GM10847 (cell line): ENCODE results near the gene P2RY12.

Experiments used
- POLR2A ChIP-seq: IDR thresholded peaks from 2 replicates; pipeline ENCODE4 v1.6.1; 2011; ENCODE audit not compliant: insufficient read length; ENCODE audit errors: extremely low read depth

The P2RY12 gene

DNA sequence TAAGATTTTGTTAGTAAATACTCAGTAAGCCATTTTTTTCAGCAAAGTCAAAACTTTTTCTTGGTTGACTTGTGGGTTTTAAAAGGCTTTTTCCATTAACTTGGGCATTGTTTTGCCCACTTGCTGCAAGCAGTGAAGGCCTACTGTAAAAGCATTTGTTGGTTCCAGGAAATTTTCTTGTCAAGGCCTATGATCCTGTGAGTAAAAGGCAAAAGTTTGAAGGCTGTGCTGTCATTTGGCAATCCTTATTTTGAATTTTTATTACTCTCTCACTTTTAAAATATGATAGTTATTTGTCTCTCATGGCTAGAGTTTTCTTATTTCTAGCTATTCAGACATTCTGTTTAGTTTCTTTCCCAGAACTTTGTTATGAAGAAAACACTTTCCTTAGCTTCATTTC, 13.0 kb downstream of the P2RY12 start:
- TF ChIP-seq POLR2A, result no peak

DNA sequence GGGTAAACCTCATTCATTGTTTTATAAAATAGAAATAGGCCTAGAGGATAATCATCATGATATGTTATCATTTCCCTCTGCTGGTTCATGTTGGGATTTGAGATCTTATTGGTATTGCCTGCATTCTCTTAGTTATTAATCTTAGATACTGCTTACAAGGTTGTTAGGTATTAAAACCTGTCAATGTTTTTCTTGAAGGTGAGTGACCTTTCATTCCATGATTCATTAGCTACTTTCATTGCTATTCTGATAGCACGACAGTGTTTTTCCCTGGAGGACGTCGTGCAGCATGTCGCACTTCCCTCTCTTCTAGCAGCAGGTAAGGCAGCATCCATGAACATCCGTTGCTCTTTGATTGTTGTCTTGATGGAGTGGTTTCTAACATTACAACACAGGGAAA, 17.1 kb downstream of the P2RY12 start:
- no peak for TF ChIP-seq POLR2A

GRCh38 chr3:151366993-151367392, 17.6 kb downstream of the P2RY12 start:
- no peak for TF ChIP-seq POLR2A

- no peak for TF ChIP-seq POLR2A
Observed at GRCh38 chr3:151362751-151363174, 21.8 kb downstream of the P2RY12 start.

DNA sequence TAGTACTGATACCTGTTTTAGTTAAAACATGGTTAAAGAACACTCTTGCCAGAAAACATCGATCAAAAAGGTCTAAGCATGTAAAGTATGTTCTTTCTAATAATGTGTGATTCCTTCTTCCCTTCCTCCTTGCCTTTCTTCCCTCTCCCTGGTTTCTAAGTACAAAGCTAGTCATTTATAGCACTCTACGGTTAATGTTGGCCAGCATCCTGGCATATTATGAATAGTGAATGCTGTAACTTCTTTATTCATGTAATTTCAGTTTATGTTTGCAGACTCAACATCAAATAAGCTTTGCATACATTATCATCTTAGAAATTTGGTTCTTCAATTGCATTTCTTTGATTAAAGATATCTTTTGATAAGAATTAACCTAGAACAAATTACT, 27.1 kb downstream of the P2RY12 start:
- TF ChIP-seq POLR2A, result no peak

DNA sequence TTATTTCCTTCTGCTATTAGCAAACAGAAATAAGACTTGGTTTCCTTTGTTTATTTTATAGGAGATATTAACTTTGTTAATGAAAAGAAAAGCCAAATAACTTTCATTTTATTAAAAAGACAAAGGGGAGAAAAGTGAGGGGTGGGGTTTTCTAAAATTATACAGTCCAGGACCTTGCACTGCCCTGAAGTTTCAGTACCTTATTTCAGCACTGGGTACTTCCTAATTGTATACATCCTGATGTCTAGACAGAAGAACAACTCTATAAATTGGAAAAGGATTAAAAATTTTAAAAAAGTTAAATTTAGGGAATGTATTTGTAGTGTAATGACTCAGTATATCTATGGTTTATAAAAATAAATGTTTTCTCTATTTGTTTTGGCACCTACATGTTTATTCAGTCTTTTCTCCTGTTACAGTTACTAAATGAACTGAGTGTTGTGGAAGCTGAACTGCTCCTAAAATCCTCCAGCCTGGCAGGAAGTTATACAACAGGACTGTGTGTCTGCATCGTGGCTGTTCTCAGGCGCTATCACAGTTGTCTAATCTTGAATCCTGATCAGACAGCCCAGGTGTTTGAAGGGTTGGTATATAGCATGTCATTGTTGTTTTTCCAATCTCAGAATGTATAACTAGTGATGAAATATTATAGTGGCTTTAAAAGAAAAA, 27.6 kb downstream of the P2RY12 start:
- TF ChIP-seq POLR2A, result no peak

GRCh38 chr3:151351648-151352047, 32.9 kb downstream of the P2RY12 start:
- no peak for TF ChIP-seq POLR2A

DNA sequence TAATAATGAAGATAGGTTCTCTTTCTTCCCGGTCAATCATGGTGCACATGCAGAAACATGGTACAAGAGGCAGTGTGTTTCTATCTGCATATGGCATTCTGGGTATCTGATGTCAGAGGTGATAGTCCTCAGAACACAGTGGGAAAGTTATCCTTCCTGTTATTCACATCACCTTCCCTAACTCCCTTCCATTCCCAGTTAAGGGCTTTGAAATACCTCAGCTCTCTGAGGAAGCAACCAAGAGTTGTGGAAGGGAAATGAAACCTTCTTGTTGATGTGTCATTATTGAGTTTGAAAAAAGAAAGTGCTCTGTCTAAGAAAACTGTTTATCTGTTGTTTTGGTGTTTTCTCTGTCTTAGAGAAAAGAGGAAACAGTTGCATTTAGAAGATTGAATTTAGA, 33.3 kb downstream of the P2RY12 start:
- TF ChIP-seq POLR2A, result no peak

DNA sequence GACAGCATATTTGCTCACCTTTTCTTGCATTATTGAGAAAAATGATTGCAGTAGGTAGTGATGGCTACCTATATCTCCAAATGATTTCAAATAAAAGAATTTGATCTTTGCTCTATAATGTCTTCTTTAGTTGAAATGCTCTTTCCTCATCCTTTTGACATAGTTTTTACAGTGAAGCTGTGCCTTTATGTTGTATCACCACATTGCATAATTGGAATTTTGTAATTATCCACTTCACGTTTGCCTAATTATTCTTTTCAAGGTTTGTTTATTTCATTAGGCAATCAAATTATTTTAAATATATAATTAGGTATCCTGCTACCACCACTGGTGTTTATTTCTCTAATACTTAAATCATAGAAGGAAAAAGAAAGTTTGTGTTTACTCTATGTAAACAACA, 33.9 kb downstream of the P2RY12 start:
- no peak for TF ChIP-seq POLR2A

GRCh38 chr3:151347432-151347831, 37.1 kb downstream of the P2RY12 start:
- TF ChIP-seq POLR2A, result no peak

- TF ChIP-seq POLR2A, result no peak
Observed at GRCh38 chr3:151346292-151346691, 38.3 kb downstream of the P2RY12 start.

GRCh38 chr3:151345859-151346258, 38.7 kb downstream of the P2RY12 start:
- no peak for TF ChIP-seq POLR2A

- no peak for TF ChIP-seq POLR2A
Observed at GRCh38 chr3:151331696-151332095, 52.9 kb downstream of the P2RY12 start.

- TF ChIP-seq POLR2A, result no peak
Observed at GRCh38 chr3:151330899-151331298, 53.7 kb downstream of the P2RY12 start.

DNA sequence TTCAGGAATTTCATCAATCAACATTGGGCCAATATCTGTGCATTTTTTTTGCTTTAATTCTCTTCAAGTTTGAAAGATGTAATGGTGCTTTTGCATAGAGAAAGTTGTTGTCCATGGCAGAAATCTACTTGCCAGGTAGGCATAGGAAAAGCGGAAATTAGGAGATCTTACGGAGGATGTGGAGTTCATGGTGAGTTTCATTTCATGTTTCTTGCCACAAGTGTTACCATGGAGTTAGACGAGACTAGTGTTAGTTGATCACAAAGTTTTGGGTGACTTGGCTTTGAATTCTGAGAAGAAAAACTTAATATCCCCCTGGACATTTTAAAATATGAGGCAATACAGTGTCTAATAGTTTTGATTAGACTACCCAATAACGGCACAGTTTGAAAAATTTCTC, 54.2 kb downstream of the P2RY12 start:
- no peak for TF ChIP-seq POLR2A

DNA sequence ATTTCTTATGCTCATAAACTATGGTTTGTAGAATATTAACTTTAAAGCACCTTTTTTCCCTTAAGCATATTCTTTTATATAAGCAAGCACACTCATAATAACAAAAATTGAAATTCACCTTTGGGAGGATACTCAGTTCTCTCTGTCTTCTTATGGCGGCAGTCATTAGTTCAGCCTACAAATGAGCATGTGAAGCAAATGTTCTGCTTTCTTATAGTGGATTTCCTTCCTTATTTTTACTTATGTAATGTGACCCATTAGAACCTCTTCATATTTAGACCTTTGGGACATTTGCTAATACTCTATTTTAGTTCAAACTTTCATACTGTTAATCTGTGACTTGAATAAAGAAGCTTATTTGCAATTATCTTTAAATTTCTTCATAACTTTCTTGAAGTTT, 55.2 kb downstream of the P2RY12 start, which contains the start of gene P2RY13:
Gene P2RY13, minus strand, starts transcription at position 187 of the 400 bp plus-strand sequence. Its CDS starts 21 bp downstream, at position 166.
- no peak for TF ChIP-seq POLR2A

GRCh38 chr3:151328298-151328995, 56.1 kb downstream of the P2RY12 start:
- no peak for TF ChIP-seq POLR2A
